GM19240 (cell line): ENCODE measurements around the gene GPR17.

Experiments used
- DNase-seq: peaks from one replicate; pipeline ENCODE4 v3.0.0; 2011; ENCODE audit warnings: low spot score; ENCODE audit not compliant: insufficient read length

The GPR17 gene

DNA sequence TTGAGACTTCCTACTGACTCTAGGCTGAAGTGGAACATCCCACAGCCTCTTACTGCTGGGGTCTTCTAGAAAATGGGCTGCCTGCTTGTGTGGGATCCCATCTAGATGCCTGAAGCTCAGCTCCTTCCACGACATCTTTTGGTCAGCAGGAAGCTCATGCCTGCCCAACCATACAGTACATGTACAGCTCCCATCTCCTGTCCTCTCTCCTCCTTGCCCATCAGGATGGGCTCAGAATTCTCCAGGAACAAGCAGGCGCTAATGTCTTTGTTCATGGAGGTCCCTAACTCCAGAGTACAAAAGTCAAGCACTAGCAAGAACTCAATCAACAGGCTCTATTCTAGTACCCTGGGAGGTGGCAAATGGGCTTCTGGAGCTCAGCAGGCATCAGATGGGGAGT, 31.7 kb upstream of the GPR17 start:
- no peak for DNase-seq

DNA sequence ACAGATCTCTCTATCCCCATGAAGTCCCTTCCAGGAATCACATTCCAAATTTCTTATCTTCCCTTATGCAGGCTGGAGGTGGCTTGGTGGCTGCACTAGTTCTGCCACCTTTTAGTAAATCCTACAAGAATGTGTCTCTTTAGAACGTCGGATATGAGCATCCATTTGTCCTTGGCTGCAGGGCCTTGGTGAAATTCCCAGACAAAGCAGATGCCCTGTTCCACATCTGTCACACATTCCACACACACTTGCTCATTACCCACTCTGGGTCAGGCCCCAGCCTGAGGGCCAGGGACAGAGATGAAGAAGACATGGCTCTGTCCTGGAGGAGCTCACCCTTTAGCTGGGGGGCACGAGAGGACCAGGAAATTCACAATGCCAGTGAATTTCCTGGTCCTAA, 31.2 kb upstream of the GPR17 start:
- no peak for DNase-seq

DNA sequence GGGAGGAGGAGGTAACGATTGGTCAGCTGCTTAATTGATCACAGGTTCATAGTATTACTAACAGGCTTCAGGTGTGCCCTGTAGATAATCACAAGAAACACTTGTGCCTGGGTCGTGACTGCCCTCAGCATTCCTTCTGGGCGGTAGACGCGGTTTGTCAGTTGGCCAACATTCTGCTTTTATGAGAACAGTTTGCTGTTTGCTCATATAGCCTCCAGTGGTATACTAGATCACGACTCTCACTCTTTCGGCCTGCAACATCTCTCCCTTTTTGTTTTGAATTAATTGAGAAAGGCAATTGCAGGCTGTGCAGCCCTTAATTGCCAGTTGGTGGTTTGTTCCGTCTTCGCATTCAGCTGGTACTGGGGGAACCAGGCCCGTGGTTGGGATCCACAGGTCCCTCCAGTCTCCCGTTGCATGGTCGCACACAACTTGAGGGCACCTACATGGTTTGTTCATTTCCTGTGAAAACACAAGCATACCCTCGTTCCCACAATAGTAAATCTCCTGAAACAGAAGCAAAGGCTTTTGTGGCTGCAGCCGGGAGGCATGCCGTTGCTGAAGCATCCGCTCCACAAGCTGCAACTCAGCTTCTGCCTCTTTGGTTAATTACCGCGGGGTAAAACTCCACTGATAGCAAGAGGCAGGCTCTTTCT, 30.3 kb upstream of the GPR17 start:
- DNase-seq: no peak

DNA sequence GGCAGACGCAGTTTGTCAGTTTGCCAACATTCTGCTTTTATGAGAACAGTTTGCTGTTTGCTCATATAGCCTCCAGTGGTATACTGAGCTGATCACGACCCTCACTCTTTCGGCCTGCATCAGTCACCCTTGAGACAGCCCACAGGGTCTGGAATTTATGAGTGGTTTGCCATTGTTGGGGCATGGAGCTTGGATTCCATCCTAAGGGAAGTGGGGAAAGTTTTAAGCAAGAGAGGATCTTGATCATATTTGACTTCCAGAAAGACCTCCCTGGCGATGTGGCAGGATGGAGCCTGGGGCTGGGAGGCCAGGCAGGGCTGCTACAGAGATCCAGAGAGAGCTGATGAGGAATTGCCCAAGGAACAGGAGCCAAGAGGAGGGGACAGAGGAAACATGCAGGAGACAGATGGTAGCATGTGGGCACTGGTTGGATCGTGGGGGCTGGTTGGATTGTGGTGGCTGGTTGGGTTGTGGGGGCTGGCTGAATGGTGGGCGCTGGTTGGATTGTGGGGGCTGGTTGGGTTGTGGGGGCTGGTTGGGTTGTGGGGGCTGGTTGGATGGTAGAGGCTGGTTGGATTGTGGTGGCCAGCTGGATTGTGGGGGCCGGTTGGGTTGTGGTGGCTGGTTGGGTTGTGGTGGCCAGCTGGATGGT, 27.3 kb upstream of the GPR17 start:
- DNase-seq: no peak

DNA sequence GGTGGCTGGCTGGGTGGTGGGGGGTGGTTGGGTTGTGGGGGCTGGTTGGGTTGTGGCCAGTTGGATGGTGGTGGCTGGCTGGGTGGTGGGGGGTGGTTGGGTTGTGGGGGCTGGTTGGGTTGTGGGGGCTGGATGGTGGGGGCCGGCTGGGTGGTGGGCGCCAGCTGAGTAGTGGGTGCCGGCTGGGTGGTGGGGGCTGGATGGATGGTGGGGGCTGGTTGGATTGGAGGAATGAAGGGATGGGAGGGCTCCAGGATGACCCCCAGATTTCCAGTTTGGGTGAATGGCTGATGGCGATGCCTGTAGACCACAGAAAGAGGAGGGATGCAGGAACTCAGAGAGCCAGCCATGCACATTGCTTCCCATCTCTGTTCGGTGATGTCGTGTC, 26.8 kb upstream of the GPR17 start:
- no peak for DNase-seq

DNA sequence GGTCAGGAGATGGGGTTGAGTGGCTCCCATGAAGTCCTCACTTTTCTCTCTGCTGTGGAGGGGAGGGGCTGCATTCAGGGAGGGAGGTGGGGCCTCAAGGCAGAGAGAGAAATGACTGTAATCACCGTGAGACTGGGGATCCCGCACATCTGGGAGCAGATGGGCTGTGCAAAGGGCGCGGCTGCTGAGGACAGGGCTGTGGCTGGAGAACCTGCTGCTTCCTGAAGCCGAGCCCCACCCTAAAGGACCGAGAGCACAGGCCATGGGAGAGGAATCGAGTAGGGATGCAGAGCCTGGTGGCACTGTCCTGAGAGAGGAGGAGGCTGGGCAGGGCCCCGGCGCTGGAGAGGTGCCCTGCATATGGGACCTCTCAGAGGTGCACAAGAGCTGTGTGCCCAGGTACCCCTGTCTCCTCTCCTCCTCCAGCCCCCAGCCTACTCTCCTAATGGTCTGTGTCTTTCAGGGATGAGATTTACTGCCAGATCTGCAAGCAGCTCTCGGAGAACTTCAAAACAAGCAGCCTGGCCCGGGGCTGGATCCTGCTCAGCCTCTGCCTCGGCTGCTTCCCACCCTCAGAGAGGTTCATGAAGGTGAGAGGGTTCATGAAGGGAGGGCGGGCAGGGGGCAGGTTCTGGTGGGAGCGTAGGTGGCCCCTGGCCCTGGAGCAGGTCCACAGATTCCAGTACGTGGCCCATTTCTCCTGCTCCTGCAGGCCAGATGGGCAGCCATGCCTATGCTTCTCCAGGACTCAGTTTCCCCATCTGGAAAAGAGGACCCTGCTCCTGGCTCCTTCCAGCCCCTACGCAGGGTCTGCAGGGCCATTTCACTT, 25.9 kb upstream of the GPR17 start:
- DNase-seq: no peak

DNA sequence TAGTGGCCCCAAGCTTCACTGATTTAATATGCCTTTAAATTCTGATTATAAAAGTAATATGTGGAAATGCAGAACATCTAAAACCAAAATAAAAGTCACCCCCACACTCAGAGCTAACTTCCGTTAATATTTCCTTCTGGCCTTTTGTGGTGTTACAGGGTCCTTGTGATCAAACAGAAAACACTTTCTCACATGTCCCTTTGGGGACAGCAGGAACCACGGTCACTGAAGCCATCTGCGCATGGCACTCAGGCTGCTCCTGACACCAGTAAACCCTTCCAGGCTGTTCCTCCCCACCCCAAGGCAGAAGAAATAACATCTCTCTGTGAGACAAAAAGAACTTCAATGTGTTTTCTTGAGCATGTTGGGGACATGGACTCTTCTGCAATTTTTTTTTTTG, 25.1 kb upstream of the GPR17 start:
- no peak for DNase-seq

DNA sequence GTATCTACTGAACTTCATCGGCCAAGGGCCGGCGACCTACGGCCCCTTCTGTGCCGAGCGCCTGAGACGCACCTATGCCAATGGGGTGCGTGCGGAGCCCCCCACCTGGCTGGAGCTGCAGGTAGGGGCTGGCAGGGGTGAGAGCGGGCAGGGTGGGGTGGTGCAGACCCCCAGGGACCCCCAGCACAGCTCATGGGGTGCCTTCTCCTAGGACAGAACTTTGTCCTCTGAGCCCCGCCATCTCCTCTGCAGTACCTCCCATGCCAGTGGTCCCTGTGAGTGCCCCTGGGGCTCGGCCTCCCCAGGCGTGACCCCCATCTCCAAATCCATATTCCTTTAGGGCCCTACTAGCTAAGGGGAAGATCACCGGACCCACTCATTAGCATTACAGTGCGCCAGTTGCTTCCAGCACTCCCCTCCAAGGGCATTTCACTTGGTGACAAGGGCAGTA, 23.9 kb upstream of the GPR17 start:
- DNase-seq: no peak

DNA sequence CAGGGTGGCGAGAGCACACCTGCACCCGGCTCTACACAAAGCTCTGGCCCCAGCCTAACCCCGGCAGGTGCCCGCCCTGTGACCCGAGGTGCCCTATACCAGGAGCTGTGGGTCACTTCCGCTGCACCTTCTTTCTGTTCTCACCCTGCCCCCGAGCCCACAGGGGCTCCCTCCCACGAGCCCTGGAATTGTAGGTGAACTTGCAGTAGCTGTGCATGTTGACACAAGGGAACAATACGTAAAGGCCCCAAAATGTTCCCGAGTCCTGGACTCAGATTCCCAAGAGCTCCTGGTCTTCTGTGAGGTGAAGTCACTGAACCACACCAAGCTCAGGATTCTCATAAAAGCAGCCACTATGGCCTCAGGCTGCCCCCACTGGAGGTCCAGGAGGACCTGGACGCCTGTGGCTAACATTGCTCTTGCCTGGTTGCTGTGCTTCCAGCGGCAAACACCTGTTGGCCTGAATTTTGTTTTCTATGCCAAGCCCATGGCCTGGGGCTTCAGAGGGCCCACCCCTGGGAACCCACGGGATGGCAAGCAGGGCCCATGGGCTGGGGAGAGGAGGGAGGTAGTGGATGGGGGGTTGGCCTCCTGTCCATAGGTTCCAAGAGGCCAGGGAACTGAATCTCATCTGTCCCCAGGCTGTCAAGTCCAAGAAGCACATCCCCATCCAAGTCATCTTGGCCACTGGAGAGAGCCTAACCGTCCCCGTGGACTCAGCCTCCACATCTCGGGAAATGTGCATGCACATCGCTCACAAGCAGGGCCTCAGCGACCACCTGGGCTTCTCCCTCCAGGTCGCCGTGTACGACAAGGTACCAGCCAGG, 23.2 kb upstream of the GPR17 start:
- DNase-seq: no peak

DNA sequence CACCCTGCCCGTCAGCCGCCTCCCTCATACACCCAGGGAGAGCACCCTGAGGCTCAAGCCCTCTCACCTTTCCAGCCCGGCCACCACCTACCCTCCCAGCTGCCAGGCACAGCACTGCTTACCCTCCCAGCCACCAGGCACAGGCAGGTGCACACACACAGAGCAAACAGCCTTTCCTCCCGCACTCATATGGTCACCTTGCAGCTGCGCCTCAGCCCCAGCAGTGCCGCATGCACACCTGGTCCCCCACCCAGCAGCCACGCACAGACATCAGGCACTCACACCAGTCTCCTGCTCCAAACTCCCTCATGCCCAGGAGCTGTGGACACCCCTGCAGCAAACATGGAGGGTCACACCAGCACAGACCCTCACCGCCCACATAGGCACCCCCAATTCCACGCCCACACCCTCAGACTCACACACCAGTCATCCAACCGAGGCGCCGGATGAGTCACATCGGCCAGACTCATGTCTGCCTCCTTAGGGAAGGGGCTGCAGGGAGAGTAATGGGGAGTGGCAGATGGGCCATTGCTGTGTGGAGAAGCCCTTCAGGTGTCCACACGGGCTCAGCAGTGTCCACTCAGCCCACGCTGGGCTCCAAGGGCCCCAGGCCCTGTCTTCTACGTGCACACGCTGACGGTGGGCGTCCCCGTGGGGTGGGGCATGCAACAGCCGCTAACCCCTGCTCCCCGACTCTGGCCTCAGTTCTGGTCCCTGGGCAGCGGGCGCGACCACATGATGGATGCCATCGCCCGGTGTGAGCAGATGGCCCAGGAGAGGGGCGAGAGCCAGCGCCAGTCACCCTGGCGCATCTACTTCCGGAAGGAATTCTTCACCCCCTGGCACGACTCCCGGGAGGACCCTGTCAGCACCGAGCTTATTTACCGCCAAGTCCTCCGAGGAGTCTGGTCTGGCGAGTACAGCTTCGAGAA, 22.3 kb upstream of the GPR17 start:
- DNase-seq: no peak

DNA sequence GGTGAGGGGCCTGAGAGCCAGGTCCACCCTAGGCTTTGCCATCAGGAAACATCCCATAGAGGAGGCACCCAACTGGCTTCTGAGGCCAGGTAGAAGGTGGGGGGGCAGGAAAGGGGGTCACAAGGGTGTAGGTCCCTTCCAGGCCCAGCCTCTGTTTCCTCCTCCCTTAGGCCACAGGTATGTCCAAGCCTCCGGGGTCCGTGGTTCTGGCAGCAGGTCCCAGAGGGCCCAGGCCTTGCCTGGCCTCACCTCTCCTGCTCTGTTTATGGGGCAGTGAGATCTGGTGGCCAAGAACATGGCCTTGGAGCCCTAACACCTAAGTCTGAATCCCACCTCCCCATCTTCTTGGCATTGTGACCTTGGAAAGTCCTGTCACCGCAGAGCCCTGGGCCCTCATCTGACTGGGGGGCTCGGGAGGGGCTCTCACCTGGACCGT, 21.6 kb upstream of the GPR17 start:
- no peak for DNase-seq

DNA sequence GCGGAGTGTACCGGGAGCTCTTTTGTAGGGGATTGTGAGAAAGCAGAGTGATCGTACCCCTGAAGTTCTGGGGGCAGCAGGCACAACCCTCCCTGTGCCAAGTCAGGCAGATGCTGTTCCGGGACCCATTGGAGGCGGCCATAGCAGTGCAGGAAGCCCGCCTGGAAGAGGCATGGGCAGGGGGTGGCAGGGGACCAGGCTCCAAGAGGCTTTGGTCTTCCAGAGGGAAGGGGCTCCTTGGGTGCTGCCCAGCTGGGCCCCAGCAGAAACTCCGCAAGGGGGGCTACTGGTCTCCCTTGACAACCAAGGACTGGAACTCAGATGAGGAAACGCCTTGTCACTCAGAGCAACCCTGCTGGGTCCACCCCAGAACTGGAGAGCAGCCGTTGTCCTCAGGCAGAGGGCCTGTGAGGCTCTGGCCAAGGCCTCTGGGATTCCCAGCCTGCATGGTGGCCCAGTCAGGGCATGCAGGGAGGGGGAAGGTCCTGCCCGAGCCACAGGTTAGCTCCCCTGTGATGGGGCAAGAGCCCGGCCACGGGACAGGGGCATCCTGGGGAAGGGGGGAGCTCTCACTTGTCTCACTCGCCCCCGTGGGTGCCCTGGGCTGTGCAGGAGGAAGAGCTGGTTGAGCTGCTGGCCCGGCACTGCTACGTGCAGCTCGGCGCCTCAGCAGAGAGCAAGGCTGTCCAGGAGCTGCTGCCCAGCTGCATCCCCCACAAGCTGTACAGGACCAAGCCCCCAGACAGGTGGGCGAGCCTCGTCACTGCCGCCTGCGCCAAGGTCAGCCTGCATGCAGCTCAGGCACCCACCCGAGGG, 21.0 kb upstream of the GPR17 start:
- DNase-seq: no peak

DNA sequence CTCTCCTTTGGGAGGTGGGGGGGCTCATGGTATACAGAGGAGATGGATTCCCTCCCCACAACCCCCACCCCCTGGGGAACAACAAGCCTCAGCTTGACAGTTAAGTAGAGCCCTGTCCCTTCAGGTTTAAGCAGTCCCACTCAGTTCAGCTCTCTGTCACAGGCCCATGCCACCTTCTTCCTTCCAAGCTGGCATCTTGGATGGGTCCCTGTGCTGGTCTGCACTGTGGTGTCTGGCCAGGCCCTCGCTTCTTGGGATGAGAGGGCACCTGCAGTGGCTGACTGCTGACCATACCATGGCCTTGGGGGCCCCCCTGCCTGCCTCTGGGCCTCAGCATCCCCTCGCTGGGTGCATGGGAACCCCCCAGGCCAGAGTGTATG, 20.4 kb upstream of the GPR17 start:
- no peak for DNase-seq

DNA sequence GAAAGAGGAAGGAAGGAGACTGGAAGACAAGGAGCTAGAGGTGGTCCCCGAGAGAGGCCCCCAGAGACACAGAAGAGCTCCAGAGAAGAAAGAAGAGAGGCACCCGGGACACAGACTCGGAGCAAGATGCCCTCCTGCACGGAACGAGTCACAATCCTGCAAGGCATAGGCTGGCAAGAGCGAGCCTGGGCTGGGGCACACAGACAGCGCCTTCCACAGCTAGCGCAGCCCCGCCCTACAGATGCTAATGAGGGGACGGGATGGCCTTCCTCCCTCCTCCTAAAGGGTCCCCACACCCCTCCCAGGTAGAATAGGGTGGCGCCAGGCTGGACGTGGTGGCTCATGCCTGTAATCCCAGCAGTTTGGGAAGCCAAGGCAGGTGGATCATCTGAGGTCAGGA, 19.8 kb upstream of the GPR17 start:
- no peak for DNase-seq

DNA sequence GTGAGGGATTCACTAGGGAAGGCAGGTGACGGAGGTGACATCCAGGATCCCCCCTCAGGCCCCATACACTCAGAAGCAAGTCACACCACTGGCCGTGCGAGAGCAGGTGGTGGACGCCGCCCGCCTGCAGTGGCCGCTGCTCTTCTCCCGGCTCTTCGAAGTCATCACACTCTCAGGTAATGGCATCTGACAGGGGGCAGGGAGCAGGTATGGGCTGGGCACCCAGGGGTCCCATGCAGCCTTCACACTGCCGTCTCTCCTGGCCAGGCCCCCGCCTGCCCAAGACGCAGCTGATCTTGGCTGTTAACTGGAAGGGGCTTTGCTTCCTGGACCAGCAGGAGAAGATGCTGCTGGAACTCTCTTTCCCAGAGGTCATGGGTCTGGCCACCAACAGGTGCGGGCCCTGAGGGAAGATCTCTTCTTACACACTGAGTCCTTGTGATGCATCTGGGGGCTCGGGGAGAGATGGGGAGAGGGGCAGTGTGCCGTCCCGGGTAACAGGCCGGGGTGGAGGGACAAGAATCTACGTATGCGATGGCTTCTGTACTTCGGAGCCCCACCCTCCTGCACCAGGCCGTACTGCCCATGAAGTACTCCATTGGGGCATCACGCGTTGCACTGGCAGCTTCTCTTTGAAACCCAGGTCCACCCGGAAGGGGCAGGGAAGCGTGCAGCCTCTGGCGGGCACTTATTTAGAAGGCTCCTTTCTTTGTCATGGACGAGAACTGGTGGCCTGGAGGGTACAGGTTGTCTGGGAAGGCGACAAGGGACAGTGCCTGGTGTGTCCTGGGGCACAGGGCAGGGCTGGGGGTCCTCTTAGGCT, 18.8 kb upstream of the GPR17 start:
- no peak for DNase-seq

DNA sequence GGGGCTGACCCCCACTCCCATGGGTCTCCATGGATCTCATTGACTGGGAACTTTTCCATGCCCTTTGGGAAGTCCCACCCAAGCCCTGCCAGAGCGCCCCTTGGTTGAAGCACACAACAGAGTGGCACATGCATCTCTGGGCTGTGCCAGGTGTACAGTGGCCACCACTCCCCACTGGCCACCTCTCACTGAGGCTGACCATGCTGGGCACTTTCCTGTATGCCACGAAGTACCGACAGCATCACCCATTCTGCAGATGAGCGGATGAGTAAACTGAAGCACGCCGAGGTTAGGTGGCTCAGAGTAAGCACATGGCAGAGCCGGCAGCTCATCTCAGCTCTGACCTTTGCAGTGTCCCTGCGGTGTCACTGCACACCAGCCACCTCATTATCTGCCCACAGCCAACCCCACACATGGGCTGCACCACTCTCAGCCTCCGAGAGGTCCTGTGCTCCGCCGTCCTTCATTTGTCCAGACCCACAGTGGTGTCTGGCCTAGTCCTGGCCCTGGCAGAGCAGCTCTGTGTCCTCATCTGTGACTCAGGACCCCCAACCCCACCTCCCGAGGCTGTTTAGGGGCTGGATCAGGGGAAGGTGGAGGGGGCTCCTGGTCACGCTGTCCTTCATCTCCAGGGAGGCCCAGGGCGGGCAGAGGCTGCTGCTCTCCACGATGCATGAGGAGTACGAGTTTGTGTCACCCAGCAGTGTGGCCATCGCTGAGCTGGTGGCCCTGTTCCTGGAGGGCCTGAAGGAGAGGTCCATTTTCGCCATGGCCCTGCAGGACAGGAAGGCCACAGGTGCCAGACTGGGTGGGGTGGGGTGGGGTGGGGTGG, 18.0 kb upstream of the GPR17 start:
- DNase-seq: no peak

DNA sequence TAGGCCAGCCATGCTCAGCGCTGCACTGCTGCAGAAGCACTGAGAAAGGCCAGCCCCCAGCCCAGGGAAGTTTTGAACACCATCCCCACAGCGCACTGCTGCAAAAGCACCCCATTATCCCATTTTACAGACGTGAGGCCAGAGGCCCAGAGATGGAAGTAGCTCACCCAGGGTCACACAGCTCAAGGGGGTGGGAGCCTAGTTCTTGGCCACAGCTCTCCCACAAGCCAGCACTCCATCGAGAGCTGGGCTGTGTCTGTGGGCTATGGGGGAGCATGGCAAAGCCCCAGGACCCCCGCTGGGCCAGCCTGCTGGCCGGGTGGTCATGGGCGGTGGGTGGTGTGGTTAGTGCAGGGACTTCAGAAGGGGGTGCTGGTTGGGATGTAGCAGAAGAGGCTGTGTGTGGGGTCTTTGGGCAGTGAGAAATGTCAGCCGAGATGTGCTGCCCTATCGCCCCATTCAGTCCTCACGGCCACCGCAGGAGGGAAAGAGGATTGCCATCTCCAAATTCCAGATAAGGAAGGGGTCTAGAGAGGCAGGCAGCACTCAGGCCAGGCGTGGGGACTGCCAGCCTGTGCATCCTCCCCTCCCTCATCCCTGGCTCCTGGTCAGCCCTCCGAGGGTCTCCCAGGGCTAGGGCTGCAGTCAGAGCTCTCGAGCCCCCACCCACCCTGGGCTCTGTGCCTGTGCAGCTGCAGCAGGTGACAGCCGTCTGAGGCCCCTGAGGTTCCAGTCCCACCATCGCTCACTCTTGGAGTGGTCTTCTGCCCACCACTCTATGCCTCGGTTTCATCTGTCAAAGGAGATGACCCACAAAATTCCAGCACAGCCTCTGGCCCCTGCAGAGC, 17.0 kb upstream of the GPR17 start:
- DNase-seq: no peak
